HG03039 (cell line): ENCODE data around the gene MTG1.
A peak's percentile ranks its signal among the peaks of the same experiment; 100 is the strongest.

ENCODE experiments used
- ATAC-seq: cut with Tn5 transposase; IDR thresholded peaks from one replicate; pipeline ENCODE4 v1.9.1; 2021; ENCODE audit warnings: mild to moderate bottlenecking, moderate library complexity; ENCODE audit not compliant: unreplicated experiment

MTG1 gene, protein sequence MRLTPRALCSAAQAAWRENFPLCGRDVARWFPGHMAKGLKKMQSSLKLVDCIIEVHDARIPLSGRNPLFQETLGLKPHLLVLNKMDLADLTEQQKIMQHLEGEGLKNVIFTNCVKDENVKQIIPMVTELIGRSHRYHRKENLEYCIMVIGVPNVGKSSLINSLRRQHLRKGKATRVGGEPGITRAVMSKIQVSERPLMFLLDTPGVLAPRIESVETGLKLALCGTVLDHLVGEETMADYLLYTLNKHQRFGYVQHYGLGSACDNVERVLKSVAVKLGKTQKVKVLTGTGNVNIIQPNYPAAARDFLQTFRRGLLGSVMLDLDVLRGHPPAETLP

DNA sequence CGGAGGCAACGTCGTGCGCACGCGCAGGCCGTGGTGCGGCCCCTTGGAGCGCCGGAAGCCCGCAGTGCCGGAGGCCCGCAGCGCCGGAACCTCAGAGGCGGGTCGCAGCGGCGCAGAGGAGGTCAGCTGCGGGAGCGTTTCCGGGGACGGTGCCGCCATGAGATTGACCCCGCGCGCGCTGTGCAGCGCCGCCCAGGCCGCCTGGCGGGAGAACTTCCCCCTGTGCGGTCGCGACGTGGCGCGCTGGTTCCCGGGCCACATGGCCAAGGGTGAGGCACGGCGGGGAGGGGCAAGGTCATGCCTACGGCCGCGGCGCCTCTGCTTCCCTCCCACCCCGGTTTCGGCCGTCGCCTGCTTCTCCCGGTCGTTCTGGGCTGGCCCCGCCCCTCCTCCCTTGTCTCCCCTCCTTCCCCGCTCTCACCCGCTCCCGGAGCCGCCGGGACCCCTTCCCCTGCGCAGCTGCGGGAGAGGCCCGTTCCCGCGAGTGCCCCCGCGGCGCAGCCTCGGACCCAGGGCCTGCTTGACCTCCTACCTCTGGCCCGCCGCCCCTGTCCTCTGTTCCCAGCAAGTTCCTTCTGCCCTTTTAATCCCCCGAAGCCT is at the start of gene MTG1:
Gene MTG1, plus strand, starts transcription at position 94 of the 600 bp plus-strand sequence. Its CDS starts 64 bp downstream, at position 158.
- ATAC-seq: peak; percentile 63

DNA sequence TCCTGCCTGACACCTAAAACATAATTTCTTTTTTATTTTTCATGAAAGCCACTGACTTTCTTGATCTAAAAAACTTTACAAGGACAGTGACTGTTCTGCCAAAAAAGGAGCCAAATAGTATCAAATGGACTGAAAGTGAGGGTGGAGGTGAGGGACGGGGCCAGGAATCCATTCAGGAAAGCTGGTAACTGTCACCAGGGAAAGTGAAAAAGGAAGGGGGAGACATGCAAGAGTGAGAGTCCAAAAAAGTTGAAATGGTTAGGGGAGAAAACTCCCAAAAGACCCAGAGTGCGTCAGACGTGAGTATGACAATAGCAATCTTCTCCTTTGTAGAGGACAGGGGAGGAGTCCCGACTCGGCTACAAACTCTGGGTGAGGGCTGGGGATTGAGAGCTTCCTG is 49.7 kb upstream of the MTG1 start:
- no peak for ATAC-seq

DNA sequence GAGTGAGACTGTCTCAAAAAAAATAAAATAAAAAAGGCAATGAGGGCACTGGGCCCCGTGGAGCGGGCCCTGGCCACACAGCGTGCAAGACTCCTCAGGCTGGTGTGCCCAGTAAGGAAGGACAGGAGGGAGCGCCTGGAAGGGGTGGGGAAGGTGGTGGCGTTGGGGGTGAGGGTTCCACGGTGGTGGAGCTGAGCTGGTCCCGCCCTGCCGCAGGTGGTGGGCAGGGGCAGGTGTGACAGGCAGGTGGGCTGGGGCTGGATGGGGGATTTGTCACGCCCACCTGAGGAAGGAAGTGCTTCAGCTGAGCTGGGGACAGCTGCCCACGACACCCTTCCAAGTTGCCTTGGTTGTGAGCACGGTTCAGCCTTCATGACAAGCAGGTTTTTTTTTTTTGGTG is 47.5 kb upstream of the MTG1 start:
- ATAC-seq: no peak

DNA sequence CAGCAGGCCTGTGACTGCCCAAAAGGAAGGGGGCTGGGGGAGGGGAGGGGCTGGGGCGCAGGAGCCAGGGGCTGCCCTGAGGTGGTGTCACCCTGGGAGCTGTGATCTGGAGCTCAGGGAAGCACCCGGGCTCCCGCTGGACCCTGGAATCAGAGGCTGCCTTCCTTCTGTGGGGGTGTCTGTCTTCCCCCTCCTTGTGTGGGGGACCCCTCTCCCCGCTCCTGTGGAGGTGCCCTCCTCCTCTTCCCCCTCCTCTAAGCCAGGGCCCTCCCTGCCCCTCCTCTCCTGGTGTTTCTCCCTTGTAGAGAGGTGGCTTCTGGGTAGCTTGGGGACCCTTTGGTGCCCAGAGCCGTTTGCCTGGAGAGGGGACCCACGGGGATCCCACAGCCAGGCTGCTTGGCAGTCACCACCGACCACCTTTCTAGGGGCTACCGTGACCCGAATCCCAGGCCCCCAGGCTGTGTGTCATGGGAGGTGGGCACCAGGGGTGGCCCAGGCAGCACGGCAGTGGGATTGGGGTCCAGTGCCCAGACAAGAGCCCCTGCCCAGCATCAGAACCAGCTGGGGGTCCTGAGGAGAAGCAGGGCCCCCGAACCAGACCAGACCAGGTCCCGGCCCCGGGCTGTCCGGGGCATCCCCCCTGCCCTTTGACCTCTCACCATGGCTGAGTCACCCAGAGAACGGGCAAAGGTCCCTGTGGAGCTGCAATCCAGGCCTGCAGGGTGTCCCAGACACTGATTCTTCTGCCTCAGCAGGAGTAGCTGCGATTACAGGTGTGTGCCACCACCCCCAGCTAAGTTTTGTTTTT is 46.0 kb upstream of the MTG1 start:
- no peak for ATAC-seq

DNA sequence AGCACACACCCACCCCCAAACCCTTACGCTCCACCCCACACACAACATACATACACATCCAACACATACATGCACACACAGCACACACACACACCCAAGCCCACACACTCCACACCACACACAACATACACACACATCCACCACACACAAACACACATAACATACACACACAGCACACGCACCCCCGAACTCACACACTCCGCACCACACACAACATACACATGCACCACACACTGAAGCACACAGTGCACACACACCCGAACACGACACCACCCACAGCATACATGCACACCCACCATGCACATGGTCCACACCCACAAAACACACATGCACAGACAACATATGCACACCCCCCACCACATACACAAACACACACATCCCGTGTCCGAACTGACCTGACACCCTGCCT is 44.8 kb upstream of the MTG1 start:
- no peak for ATAC-seq

DNA sequence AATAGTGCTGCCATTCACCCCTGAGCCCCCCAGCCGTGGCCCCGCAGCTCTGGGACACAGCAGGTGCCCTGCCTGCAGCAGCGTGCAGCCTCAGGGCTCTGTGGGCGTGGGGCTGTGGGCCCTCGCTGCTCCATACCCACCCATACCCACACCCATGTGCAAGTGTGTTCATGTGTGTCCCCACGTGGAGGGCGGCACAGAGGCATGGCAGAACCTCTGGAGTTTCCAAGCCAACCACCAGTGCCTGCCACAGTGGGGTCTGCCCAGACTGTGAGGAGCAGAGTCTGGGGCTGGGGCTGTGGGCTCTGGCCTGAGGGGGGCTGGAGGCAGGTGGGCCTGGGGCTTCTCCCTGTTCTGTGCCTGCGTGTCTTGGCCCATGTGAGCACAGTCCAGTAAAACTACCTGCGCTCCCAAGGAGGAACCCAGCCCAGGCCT is 44.4 kb upstream of the MTG1 start:
- no peak for ATAC-seq

DNA sequence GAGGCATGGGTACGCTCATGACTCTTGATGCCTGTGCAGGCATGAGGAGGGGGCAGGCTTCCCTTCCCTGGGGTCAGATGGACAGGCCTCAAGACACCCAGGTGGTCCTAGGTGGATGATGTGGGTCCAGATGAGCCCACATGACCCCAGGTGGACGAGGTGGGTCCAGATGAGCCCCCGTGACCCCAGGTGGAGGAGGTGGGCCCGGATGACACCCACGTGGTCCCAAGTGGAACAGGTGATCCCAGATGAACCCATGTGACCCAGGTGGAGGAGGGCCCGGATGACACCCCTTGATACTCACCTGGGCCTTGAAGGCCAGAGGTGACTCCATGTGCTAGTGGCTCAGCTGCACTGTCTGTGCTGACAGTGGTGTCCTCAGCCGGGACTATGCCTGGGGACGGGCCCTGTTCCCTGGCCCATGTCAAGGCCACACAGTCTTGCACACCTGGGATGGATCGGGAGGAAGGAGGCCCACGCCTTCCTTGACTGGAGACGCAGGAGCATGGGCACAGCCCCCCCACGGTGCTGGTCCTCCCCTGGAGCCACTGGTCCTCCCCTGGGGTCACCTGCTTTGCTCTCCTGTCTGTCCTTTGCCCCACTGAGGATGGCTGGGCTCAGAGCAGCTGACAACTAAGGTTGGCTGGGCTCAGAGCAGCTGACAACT is 43.5 kb upstream of the MTG1 start:
- ATAC-seq: no peak

DNA sequence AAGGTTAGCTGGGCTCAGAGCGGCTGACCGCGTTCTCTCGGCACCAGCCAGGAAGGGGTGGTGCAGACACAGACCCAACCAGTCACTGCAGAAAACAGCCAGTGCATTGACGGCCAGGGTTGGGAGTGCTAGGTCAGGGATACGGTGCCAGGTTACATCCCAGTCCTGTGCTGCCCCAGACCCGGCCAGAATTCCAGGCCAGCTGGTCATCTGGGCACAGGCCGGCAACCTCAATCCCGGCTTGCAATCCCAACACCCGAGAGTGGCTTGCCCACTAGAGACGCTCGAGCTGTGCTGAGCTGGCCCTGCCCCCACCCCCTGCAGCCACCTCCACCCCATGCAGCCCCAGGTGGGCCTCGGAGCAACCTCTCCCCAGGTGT is 43.0 kb upstream of the MTG1 start:
- ATAC-seq: no peak

DNA sequence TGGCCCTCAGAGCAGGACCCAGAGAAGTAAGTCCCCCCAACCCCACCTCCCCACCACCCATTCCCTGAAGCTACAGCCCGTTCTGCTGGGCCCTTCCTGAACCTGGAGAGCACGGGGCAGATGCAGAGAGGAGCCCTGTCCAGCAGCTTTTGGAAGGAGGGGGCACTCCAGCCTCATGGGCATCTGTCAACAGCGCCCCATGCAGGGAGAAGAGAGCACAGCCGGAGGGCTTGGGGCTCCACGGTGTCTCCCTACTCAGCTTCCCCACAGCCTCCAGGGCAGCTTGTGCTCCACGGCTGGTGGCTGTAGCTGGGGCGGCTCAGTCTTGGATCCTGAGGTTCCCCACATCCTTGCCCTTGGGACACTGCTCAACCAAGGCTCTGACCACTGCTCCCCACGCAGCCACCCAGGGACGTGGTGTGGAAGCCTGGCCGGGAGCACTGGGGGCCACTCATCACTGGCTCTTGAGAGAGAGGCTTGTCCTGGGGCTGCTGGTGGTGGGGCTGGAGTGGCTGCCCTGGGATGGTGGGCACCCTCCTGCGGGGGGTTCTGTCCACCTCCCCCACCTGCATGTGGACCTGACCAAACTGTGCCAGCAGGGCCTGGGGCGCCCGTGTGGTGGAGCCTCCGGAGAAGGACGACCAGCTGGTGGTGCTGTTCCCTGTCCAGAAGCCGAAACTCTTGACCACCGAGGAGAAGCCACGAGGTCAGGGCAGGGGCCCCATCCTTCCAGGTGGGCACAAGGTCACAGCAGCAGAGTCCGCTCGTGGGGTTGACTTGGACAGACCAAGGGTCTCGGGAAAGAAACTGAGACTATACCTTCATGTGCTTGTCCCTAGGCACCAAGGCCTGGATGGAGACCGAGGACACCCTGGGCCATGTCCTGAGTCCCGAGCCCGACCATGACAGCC is 42.3 kb upstream of the MTG1 start:
- ATAC-seq: no peak

DNA sequence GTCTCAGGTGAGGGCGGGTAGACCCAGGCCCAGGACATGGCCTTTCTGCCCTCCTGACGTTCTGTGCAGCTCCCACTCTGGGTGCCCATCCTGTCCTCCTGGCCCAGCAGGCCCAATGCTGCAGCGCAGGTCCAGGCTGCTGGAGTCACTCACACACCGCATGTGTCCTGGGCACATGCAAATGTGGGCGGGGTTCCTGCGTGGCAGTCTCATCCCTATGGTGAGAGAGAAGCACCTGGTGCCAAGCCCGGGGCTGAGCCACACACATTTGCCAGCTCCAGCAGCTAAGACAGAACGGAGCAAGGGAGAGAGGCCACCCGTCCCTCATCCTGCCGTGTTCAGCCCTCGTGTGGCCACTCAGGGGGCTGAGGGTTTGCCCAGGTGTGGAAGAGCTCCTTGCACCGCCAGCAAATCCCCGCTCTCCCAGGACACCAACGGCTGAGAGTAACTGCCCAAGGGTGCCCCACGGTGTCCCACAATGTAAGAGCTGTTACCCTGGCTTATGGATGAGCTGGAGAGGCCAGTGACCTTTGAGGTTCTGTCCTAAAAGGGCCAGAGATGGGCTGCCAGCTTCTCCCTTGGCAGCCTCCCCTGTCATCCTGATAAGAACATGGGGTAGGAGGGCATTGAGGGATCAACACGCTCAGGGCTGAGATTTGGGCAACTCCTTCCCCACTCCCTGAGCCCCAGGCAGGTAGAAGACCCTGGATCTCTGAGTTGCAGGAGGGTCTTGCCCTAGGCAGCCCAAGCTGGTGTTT is 40.6 kb upstream of the MTG1 start:
- ATAC-seq: no peak

DNA sequence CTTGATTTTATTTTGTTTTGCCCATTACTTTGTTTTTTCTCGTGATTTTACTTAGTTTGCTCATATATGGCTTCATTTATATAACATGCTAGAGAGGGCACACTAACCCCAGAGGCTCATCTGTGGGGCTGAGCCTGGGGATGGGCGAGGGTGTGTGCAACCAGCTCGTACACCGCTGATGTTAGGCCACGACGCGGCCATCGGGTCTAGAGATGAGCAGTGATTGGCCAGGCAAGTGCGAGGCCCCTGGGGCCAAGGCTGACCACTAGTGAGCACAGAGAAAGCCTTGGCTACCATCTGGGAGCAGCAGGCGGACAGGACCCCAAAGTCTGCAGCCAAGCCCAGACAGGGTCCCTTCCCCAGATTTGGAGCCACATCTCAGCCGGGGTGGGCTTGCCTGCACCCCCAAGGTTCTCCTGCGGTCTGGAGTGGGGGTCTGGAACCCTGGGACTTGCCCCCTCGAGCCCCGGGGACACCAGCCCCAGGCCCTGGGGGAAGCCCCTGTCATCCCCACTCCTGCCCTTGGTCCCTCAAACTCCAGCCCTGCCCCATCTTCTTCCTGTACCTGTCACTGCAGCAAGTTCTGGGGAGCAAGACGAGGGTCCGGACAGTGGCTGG is 39.9 kb upstream of the MTG1 start:
- ATAC-seq: no peak

DNA sequence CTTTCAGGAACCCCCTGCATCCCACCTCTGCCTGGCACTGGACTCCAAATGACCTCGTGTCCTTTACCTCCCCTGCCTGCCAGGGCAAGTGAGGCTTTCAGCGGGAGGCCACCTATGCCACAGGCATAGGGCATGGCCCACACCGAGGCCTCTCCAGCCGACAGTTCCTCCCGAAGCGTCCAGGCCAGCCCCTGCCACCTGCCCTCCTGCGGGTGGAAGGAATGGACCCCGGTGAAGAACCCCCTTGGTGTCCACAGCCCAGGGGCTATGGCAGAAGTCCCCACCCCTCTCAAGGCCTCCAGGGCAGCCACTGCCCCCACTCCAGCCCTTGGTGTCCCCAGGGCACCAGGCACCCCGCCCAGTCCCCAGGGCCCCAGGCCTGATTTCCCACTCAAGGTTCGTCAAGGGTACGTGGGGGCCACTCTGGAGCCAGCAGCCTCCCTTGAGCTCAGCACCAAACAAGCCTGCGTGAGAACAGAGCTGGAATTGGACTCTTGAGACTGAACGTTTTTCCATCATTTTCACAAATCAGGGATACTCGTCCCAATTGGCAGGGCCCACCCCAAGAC is 39.2 kb upstream of the MTG1 start:
- ATAC-seq: no peak

DNA sequence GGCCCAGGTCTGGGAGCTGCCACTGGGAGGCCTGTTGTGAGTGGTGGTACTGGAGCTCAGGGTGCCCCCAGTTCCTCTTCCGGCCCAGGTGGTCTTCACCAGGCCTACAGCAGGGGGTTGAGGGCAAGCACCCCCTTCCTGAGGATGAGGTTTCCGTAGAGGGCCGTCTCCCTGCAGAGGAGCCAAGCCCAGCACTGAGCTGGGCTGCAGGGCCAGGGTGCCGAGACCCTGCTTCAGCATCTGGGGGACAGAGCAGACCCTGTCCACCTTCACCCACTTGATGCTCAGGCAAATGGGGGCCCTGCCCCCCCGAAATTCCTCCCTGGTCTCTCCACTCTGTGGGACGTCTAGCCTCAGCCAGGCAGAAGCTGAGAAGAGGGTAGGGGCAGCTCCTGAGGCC is 38.7 kb upstream of the MTG1 start:
- no peak for ATAC-seq

DNA sequence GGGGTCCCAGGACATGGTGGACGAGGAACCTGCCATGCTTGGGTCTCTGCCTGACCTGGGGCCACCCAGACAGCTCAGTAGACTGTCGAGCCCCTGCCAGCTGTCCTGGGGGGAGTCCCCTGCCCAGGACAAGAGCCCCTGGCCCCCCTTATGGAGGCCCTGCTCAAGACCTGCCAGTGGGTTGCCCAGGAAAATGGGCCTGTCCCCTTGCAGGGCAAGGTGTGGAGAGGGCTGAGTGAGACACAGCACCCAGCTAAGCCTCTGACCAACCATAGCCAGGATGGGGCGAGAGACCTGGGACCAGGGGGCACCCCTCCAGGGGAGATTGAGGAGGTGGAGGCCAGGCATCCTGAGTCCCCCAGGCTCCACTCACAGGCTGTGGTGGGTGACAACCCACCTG is 38.0 kb upstream of the MTG1 start:
- no peak for ATAC-seq

DNA sequence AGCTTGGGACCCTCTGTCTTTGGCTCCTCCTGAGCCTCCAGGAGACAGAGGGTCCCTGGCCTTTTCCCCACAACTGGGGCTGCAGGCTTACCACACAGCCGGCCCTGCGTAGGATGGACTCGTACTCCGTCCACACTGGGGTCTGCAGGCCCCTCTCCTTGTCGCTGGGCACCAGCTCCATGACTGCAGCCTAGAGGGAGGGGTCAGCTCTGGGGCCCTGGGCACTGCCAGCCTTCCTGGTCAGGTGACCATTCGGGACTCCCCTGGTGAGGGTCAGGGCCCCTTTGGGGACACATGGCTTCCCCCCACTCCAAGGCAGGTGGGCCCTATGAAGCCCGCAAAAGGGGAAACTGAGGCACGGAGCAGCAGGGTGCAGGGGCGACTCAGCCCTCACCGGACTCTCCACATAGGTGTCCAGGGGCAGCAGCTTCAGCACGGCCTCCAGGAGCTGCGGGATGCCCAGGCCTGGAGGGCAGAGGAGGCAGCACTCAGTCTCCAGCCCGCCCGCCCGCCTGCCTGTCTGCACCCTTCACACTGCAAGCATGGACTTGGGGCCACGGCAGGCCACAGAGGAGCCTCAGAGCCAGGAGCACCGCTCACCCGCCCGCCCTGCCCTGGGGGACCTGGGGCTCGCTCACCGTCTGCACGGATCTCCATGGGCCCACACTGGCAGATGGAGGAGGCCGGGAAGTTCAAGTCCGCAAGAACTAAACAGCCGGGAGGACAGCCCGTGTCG is 37.2 kb upstream of the MTG1 start:
- no peak for ATAC-seq

DNA sequence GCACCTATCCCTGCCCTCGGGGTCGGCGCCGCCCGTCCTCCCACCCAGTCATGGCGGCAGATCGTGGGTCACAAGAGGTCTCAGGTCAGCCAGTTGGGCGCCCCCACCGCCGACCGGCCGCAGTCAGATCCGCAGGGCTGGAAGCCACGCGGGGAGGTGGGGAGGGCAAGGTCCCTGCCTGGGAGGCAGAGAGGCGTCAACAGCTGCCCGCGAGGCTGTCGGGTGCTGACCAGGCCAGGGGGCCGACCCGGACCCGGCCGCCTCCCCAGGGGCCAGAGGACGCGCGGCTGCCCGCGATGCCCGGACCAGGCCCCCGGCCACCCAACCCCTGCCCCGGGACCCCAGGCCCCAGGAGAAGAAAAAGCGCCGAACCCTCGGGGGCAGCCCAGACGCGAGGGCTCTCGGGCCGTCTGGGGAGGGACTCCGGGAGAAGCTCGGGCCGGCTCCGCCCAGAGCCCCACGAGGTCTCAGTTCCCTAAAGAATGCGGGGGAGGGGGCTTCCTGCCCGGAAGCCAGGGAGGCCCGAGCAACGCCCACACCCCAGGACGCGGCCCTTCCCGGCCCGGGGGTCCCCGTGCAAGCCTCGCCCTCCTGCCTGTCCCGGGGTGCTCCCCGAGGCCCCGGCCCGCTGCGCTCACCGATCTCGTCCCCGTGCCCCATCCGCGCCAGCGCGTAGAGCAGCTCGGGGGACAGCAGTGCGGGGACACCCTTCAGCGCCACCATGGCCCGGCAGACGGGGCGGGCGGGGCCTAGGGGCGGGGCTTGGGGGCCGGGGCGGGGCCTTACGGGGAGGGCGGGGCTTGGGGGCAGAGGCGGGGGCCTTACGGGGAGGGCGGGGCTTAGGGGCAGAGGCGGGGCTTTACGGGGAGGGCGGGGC is 36.4 kb upstream of the MTG1 start, which contains the start of gene FUOM:
Gene FUOM, minus strand, starts transcription at position 735 of the 877 bp plus-strand sequence. Its CDS starts 12 bp downstream, at position 723.
- peak; percentile 60 for ATAC-seq
